MCF 10A (cell line): ENCODE data around the gene LSM7. TPM values are rescaled to one million over a fixed set of nuclear protein-coding genes. Genes with fewer than 3 reads are reported as not detected.

ENCODE experiments used
- BruUV-seq: library from RNA; stranded (reverse); fragments of 400-500 nt; replicated peaks from 2 replicates; lab custom pipeline; 2021; lab: Mats Ljungman, UMichigan
- CTCF ChIA-PET: fragments of 300-600 bp; sonication (Branson Sonifier 250); formaldehyde crosslinking; extraction: SDS; loops from one replicate; lab custom pipeline; 2021; ENCODE audit warnings: antibody characterized with exemption, inconsistent platforms; lab: Yijun Ruan, JAX
- POLR2A ChIA-PET: fragments of 300-600, 350-650 bp; sonication (Branson Sonifier 250); formaldehyde crosslinking; extraction: SDS; loops from one replicate; lab custom pipeline; 2020; ENCODE audit warnings: antibody characterized with exemption, inconsistent platforms; lab: Yijun Ruan, JAX
- DNase-seq: peaks from one replicate; pipeline ENCODE4 v3.0.0-alpha.2; 2018; ENCODE audit not compliant: unreplicated experiment
- H3K27ac Mint-ChIP-seq: one replicate; pipeline ENCODE4 v1.8.0; 2022; ENCODE audit warnings: mild to moderate bottlenecking, low read depth, mixed read lengths; ENCODE audit not compliant: unreplicated experiment
- H3K27me3 Mint-ChIP-seq: one replicate; pipeline ENCODE4 v1.8.0; 2022; ENCODE audit warnings: mixed read lengths; ENCODE audit not compliant: insufficient read depth, unreplicated experiment
- H3K36me3 Mint-ChIP-seq: one replicate; pipeline ENCODE4 v1.8.0; 2022; ENCODE audit warnings: mild to moderate bottlenecking, moderate library complexity, mixed read lengths; ENCODE audit not compliant: insufficient read depth, unreplicated experiment
- H3K4me1 Mint-ChIP-seq: one replicate; pipeline ENCODE4 v1.8.0; 2022; ENCODE audit warnings: mixed read lengths; ENCODE audit not compliant: insufficient read depth, unreplicated experiment
- H3K4me3 Mint-ChIP-seq: one replicate; pipeline ENCODE4 v1.8.0; 2022; ENCODE audit warnings: mild to moderate bottlenecking, moderate library complexity, mixed read lengths; ENCODE audit not compliant: unreplicated experiment
- H3K9me3 Mint-ChIP-seq: one replicate; pipeline ENCODE4 v1.8.0; 2022; ENCODE audit warnings: mixed read lengths; ENCODE audit not compliant: unreplicated experiment
- CTCF ChIP-seq: fragments of 200-600 bp; IDR thresholded peaks from one replicate; pipeline ENCODE4 v1.8.0; 2022; ENCODE audit warnings: antibody characterized with exemption, mild to moderate bottlenecking; ENCODE audit not compliant: unreplicated experiment
- intact Hi-C: fragments of 100-400 bp; cut with micrococcal nuclease; formaldehyde crosslinking; loops from 2 replicates; pipeline ENCODE4 v1.14.1; 2022
- total RNA-seq: library from RNA; stranded (reverse); gene quantifications from 2 replicates; pipeline ENCODE4 v1.2.3, GENCODE V29; 2022

Gene LSM7
- total RNA-seq, 1 experiment from 2014 or later, result 135 TPM

GRCh38 chr19:2338751-2339643 is 10.6 kb upstream of the LSM7 start:
- BruUV-seq, result no TSS peak
- intact Hi-C loops, result no loop called here
- no peak for TF ChIP-seq CTCF
- DNase-seq, result no peak
- Mint-ChIP-seq H3K27me3 (no peaks in the 10 kb centered on the region), H3K4me1 (no peaks in the 10 kb centered on the region), H3K27ac (no peak overlapping the region), H3K36me3 (peaks cover 18% of the 10 kb centered on the region), H3K9me3 (no peaks in the 10 kb centered on the region), H3K4me3 (no peak overlapping the region)
- ChIA-PET CTCF (no interaction called here), POLR2A (no interaction called here)

- no peaks in the 10 kb centered on the region for H3K27me3 Mint-ChIP-seq
- H3K36me3 Mint-ChIP-seq, result peaks cover 18% of the 10 kb centered on the region
- intact Hi-C loops, result no loop called here
- no peak overlapping the region for H3K4me3 Mint-ChIP-seq
- ChIA-PET CTCF (interaction anchor here (0.5 kb wide), 1 partner anchor 16 kb away, joined by 3 read pairs; no protein-coding TSS in a partner anchor), POLR2A (interaction anchor here (1.3 kb wide), 1 partner anchor 36 kb away, joined by 3 read pairs; no protein-coding TSS in a partner anchor)
- no peak overlapping the region for H3K27ac Mint-ChIP-seq
- DNase-seq, result no peak
- H3K9me3 Mint-ChIP-seq, result no peaks in the 10 kb centered on the region
- no peaks in the 10 kb centered on the region for H3K4me1 Mint-ChIP-seq
- TF ChIP-seq CTCF, result no peak
- BruUV-seq, result no TSS peak
Measured at GRCh38 chr19:2338055-2338615, 9.7 kb upstream of the LSM7 start.

- CTCF ChIA-PET, result no interaction called here
- no peaks in the 10 kb centered on the region for H3K9me3 Mint-ChIP-seq
- H3K4me1 Mint-ChIP-seq, result no peaks in the 10 kb centered on the region
- intact Hi-C loops, result no loop called here
- no peak for TF ChIP-seq CTCF
- H3K4me3 Mint-ChIP-seq, result no peak overlapping the region
- DNase-seq, result no peak
- H3K27ac Mint-ChIP-seq, result no peak overlapping the region
- peaks cover 18% of the 10 kb centered on the region for H3K36me3 Mint-ChIP-seq
- no TSS peak for BruUV-seq
- no peaks in the 10 kb centered on the region for H3K27me3 Mint-ChIP-seq
- POLR2A ChIA-PET, result interaction anchor here (1.3 kb wide), 1 partner anchor 37 kb away, joined by 3 read pairs; no protein-coding TSS in a partner anchor
Measured at GRCh38 chr19:2337329-2337707, 8.9 kb upstream of the LSM7 start.

- no peaks in the 10 kb centered on the region for H3K27me3 Mint-ChIP-seq
- no peak for DNase-seq
- no peak overlapping the region for H3K4me3 Mint-ChIP-seq
- TF ChIP-seq CTCF, result no peak
- intact Hi-C loops, result no loop called here
- H3K9me3 Mint-ChIP-seq, result no peaks in the 10 kb centered on the region
- CTCF ChIA-PET, result no interaction called here
- BruUV-seq, result no TSS peak
- H3K36me3 Mint-ChIP-seq, result peaks cover 21% of the 10 kb centered on the region
- H3K4me1 Mint-ChIP-seq, result no peaks in the 10 kb centered on the region
- POLR2A ChIA-PET, result interaction anchor here (0.5 to 1.3 kb wide), 2 partner anchors 37 to 282 kb away, joined by 3 read pairs; no protein-coding TSS in a partner anchor
- H3K27ac Mint-ChIP-seq, result no peak overlapping the region
Measured at GRCh38 chr19:2336528-2337328, 8.3 kb upstream of the LSM7 start.
